Measurements from ENCODE around the gene DNASE1L2. TPM values are rescaled to one million over a fixed set of nuclear protein-coding genes. Genes with fewer than 3 reads are reported as not detected.

DNASE1L2 gene
- total RNA-seq, 2 experiments from 2014 or later: 6.6 to 9.8 TPM

DNA sequence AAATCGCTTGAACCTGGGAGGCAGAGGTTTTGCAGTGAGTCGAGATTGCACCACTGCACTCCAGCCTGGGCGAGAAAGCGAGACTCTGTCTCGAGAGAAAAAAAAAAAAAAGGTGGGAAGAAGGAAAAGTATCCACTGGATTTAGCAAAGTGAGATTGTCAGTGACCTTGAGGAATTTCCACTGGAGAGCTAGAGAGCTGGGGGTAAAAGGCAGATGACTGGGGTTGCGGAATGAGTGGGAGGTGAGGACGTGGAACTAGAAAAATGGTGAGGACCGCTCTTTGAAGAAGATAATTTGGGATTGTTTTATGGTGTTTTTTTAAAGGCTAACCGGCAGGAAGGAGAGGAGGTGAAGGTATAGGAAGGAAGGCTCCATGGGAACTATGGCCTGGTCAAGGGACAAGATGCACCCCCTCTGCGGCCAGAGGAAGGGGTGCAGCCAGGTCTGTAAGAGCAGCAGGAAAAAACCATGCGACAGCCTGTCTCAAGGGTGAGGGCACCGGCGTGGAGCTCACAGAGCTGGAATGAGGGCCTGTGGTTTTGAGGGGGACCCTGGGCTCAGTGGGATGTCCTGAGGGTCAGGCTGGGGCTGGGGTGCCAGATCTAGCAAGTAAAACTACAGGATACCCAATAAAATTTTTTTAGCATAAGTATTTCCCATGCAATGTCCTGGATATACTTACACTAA lies 31.7 kb upstream of the DNASE1L2 start:
- peaks cover 30% of the 10 kb centered on the region for H3K36me3 ChIP-seq (ENCODE audit: insufficient read depth, low read length)
- H3K4me2 ChIP-seq (ENCODE audit: low read length): peak overlapping the region; percentile 95
- no peaks in the 10 kb centered on the region for H3K9me3 ChIP-seq (ENCODE audit: low read length)
- intact Hi-C loops (cut with micrococcal nuclease; ENCODE audit: unreplicated experiment): loop anchor here (1.0 kb wide), 1 partner anchor 19 kb away; the partner anchor contains the start of gene E4F1
- POLR2A ChIA-PET: interaction anchor here (0.9 to 1.1 kb wide), 2 partner anchors 10 to 48 kb away, joined by 3 to 5 read pairs; partner anchors contain the start of gene PGP
- DNase-seq (ENCODE audit: low spot score): no peak
- BruUV-seq (replicated peaks): TSS peak; percentile 58
- H3K4me1 ChIP-seq (ENCODE audit: insufficient read depth, low read length, poor library complexity, severe bottlenecking): peaks cover 13% of the 10 kb centered on the region
- peak overlapping the region; percentile 79 for H3K4me3 ChIP-seq (ENCODE audit: low read depth, low read length, poor library complexity, severe bottlenecking)
- no peaks in the 10 kb centered on the region for H4K20me1 ChIP-seq (ENCODE audit: insufficient read depth, low read length)
- peak overlapping the region; percentile 86 for H2AFZ ChIP-seq (ENCODE audit: low read length)
- peaks cover 12% of the 10 kb centered on the region; the same call in 1 of the 2 replicates for H3K79me2 ChIP-seq (ENCODE audit: insufficient read depth, low read depth, low read length)
- H3K9me2 ChIP-seq (ENCODE audit: insufficient read depth, low read length): no peaks in the 10 kb centered on the region
- H3K27ac ChIP-seq (ENCODE audit: low read depth, low read length, poor library complexity, severe bottlenecking): peak overlapping the region; percentile 64
- TF ChIP-seq, protein P1, sequence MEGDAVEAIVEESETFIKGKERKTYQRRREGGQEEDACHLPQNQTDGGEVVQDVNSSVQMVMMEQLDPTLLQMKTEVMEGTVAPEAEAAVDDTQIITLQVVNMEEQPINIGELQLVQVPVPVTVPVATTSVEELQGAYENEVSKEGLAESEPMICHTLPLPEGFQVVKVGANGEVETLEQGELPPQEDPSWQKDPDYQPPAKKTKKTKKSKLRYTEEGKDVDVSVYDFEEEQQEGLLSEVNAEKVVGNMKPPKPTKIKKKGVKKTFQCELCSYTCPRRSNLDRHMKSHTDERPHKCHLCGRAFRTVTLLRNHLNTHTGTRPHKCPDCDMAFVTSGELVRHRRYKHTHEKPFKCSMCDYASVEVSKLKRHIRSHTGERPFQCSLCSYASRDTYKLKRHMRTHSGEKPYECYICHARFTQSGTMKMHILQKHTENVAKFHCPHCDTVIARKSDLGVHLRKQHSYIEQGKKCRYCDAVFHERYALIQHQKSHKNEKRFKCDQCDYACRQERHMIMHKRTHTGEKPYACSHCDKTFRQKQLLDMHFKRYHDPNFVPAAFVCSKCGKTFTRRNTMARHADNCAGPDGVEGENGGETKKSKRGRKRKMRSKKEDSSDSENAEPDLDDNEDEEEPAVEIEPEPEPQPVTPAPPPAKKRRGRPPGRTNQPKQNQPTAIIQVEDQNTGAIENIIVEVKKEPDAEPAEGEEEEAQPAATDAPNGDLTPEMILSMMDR (conservative IDR thresholded peaks at IDR 0.05; ENCODE audit: low read length): no peak
- CTCF ChIA-PET (ENCODE audit: unreplicated experiment): no interaction called here

DNA sequence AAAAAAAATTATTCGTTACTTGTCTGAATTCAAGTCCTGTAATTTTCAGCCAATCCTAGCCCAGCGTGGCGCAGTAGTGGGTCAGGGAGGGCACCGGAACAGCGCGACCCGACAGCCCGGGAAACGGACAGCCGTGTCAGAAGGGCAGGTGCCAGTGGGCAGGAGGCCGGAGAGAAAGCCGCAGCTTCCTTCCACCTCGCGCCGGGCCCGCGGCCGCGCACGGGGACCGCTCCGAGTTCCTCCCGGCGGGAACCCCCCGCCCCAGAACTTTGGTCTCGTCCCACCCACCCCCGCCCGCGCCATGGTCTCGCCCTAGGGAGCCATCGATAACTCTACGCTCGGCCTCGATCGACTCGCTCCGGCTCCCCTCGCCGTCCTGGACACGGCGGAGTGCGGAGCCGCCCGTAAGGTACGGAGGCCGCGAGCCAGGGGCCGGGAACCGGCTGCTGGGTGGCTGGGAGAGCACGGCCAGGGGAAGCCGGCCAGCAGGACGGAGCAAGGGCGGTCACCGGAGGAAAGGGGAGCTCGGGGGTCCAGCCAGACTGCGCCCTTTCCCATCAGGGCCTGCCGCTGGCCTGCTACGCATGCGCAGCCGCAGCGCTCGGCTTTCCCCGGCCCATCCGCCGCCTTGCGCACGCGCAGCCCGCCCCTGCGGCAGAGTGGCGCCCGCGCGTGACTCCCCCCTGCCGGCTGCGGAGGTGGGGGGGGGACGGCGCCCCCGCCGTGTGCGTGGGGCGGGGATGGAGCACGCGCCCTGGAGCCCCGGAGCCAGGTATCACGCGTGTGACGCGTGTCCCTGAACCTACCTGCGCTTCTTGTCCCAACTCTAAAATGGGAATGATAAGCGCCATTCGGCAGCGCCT lies 30.9 kb upstream of the DNASE1L2 start, which contains the start of gene MLST8:
Gene MLST8 (plus strand): TSS at position 351 of the 863 bp plus-strand sequence. CDS start 632 bp downstream, outside the sequence.
- TF ChIP-seq, protein P1 (conservative IDR thresholded peaks at IDR 0.05; ENCODE audit: low read length): peak; percentile 29; the same call in 1 of the 2 replicates
- TF ChIP-seq EZH2phosphoT487 (IDR thresholded peaks at IDR 0.05; ENCODE audit: borderline replicate concordance, low read depth, low read length): no peak
- intact Hi-C loops (cut with micrococcal nuclease; ENCODE audit: unreplicated experiment): loop anchor here (1.0 kb wide), 1 partner anchor 18 kb away; the partner anchor contains the start of gene E4F1
- peak within 1 kb of the TSS; percentile 79 for H3K4me3 ChIP-seq (ENCODE audit: low read depth, low read length, poor library complexity, severe bottlenecking)
- H3K79me2 ChIP-seq (ENCODE audit: insufficient read depth, low read depth, low read length): peaks cover 12% of the 10 kb centered on the region; the same call in 1 of the 2 replicates
- H3K9me2 ChIP-seq (ENCODE audit: insufficient read depth, low read length): no peaks in the 10 kb centered on the region
- H3K36me3 ChIP-seq (ENCODE audit: insufficient read depth, low read length): peaks cover 35% of the 10 kb centered on the region
- H2AFZ ChIP-seq (ENCODE audit: low read length): peak within 1 kb of the TSS; percentile 86
- peak; percentile 92 for DNase-seq (ENCODE audit: low spot score)
- H3K4me2 ChIP-seq (ENCODE audit: low read length): peak within 1 kb of the TSS; percentile 95
- peak within 1 kb of the TSS; percentile 64 for H3K27ac ChIP-seq (ENCODE audit: low read depth, low read length, poor library complexity, severe bottlenecking)
- ChIA-PET CTCF (ENCODE audit: unreplicated experiment) (no interaction called here), POLR2A (interaction anchor here (0.9 to 1.1 kb wide), 3 partner anchors 9 to 49 kb away, joined by 3 to 5 read pairs (median 4); partner anchors contain the start of gene PGP)
- H3K4me1 ChIP-seq (ENCODE audit: insufficient read depth, low read length, poor library complexity, severe bottlenecking): peaks cover 13% of the 10 kb centered on the region
- no peaks in the 10 kb centered on the region for H3K9me3 ChIP-seq (ENCODE audit: low read length)
- H4K20me1 ChIP-seq (ENCODE audit: insufficient read depth, low read length): no peaks in the 10 kb centered on the region
- no TSS peak for BruUV-seq (replicated peaks)

Data from OCI-LY7 (cell line).